ENCODE data around the gene CCDC69. TPM values are rescaled to one million over a fixed set of nuclear protein-coding genes. Genes with fewer than 3 reads are reported as not detected.
"Not testable (repeated sequence)": the region's sequence is repeated elsewhere in the genome, so short reads cannot be mapped to it uniquely, and the experiment has no call there.

CCDC69 gene
- total and polyA plus RNA-seq, 2 of the 8 experiments (the other 6 are each of a cell fraction or from before 2014, with no cell fraction given): 8.4 to 10.8 TPM

- H4K5ac ChIP-seq (ENCODE audit: insufficient read length, low read depth, low read length); H3K4ac ChIP-seq (replicated peaks; ENCODE audit: insufficient read length, low read depth, low read length); H4K20me1 ChIP-seq (replicated peaks in 1 of 2; ENCODE audit: control insufficient read depth in 1 of 2, insufficient read depth in 2 of 2, low read length in 2 of 2); H2AK5ac ChIP-seq (ENCODE audit: low read depth, low read length); H4K91ac ChIP-seq (replicated peaks; ENCODE audit: insufficient read length, low read length); FAIRE-seq; H3K23ac ChIP-seq (ENCODE audit: insufficient read length); H3K36me3 ChIP-seq (ENCODE audit: control insufficient read depth in 2 of 4, insufficient read depth in 4 of 4, low read length in 3 of 4); H3K27me3 ChIP-seq (replicated peaks in 1 of 4; ENCODE audit: control insufficient read depth in 3 of 4, extremely low read depth in 1 of 4, insufficient read depth in 3 of 4, low read length in 3 of 4); H2AFZ ChIP-seq (ENCODE audit: low read length); H2BK120ac ChIP-seq (replicated peaks; ENCODE audit: low read depth, low read length); H2BK5ac ChIP-seq (ENCODE audit: low read depth, low read length); H3K56ac ChIP-seq (replicated peaks; ENCODE audit: insufficient read length, low read depth, low read length); H3K27ac ChIP-seq (ENCODE audit: low read depth, low read length); H2BK12ac ChIP-seq (ENCODE audit: low read depth, low read length); H2BK15ac ChIP-seq (ENCODE audit: low read length); H3K9ac ChIP-seq (replicated peaks in 1 of 4; ENCODE audit: extremely low read depth in 1 of 4, low read depth in 3 of 4, low read length in 3 of 4); H4K8ac ChIP-seq (ENCODE audit: extremely low read depth, insufficient read depth, low read length); DNase-seq (ENCODE audit: low read depth in 1 of 2, low spot score in 2 of 2); H3K23me2 ChIP-seq (ENCODE audit: low read depth, low read length); H3K9me3 ChIP-seq (ENCODE audit: insufficient read depth in 2 of 2, low read depth in 1 of 2, low read length in 1 of 2); H3K79me1 ChIP-seq (ENCODE audit: low read depth, low read length); H3K4me3 ChIP-seq (ENCODE audit: extremely low read depth in 1 of 4, insufficient read depth in 2 of 4, low read depth in 3 of 4, low read length in 4 of 4); H3K79me2 ChIP-seq (ENCODE audit: control insufficient read depth in 1 of 2, insufficient read depth in 2 of 2, low read length in 2 of 2); H2BK20ac ChIP-seq (ENCODE audit: low read length); H3K18ac ChIP-seq (ENCODE audit: extremely low read depth, low read length); H3K4me2 ChIP-seq (ENCODE audit: insufficient read depth in 1 of 2, low read depth in 2 of 2, low read length in 2 of 2); POLR2A ChIA-PET (ENCODE audit: partially characterized antibody); H3K14ac ChIP-seq (ENCODE audit: insufficient read length): not testable (repeated sequence)
- WGBS, 2 experiments (ENCODE audit: extremely low coverage in 1 of 2, insufficient coverage in 1 of 2, insufficient read length in 1 of 2, insufficient replicate concordance in 2 of 2, low coverage in 1 of 2, low lambda C conversion rate in 2 of 2, missing lambda C conversion rate in 1 of 2): 92% methylated on average over 5 of the region's 5 CpGs; no CpG with 5 or more reads in 1 of the 2 experiments
- CTCF ChIA-PET (ENCODE audit: partially characterized antibody): interaction anchor here (0.6 to 2.2 kb wide), 7 partner anchors 10 to 266 kb away, joined by 3 to 9 read pairs (median 3); no protein-coding TSS in a partner anchor
- H3K4me1 ChIP-seq (replicated peaks in 1 of 4; ENCODE audit: control insufficient read depth in 3 of 4, insufficient read depth in 4 of 4, low read length in 3 of 4): peaks cover 0 to 12% (median 5%) of the 10 kb centered on the region in 4 experiments
Observed at GRCh38 chr5:151254990-151255389, 31.1 kb upstream of the CCDC69 start.
